Gastroesophageal sphincter (tissue), 4 donors: ENCODE measurements around the gene AFAP1. TPM values are rescaled to one million over a fixed set of nuclear protein-coding genes. Genes with fewer than 3 reads are reported as not detected.

Experiments used
- ATAC-seq: fragments of 150-250 bp; one replicate; pipeline ENCODE4 v1.9.1; 2016; ENCODE audit warnings: mild to moderate bottlenecking, moderate library complexity
- H3K27ac ChIP-seq, 4 donors: fragments of 200-600 bp; sonication (generic) in 3 of 4; 1 replicate in 3 of 4; 2 replicates in 1 of 4; pipeline ENCODE4 v1.5.1; 2016 to 2019
- H3K27me3 ChIP-seq: fragments of 200-600 bp; sonication (generic); one replicate; pipeline ENCODE4 v1.5.1; 2019
- H3K36me3 ChIP-seq, 2 donors: fragments of 200-600 bp; sonication (generic); one replicate each; pipeline ENCODE4 v1.5.1; 2019; ENCODE audit warnings: control low read depth in 1 of 2
- H3K4me1 ChIP-seq, 3 donors: fragments of 200-600 bp; sonication (generic); 1 replicate in 2 of 3; 2 replicates in 1 of 3; pipeline ENCODE4 v1.5.1; 2016 to 2019; ENCODE audit warnings: control low read depth in 2 of 3
- H3K4me3 ChIP-seq, 2 donors: fragments of 200-600 bp; sonication (generic); one replicate each; pipeline ENCODE4 v1.5.1; 2019; ENCODE audit warnings: mild to moderate bottlenecking in 1 of 2, moderate library complexity in 1 of 2
- H3K9me3 ChIP-seq, 3 donors: fragments of 200-600 bp; sonication (generic); one replicate each; pipeline ENCODE4 v1.5.1; 2017 to 2019; ENCODE audit warnings: control low read depth in 2 of 3
- EP300 ChIP-seq: sonication (generic); formaldehyde crosslinking; IDR thresholded peaks from one replicate; pipeline ENCODE4 v1.6.1; 2017; ENCODE audit warnings: antibody characterized with exemption, mild to moderate bottlenecking
- POLR2A ChIP-seq, 2 donors: fragments of 450-650 bp; IDR thresholded peaks; one replicate each; pipeline ENCODE4 v1.6.1; 2017; ENCODE audit warnings: antibody characterized with exemption in 2 of 2, mild to moderate bottlenecking in 2 of 2, moderate library complexity in 1 of 2
- POLR2AphosphoS5 ChIP-seq: sonication (generic); formaldehyde crosslinking; IDR thresholded peaks from one replicate; pipeline ENCODE4 v1.6.1; 2017; ENCODE audit warnings: antibody characterized with exemption
- WGBS, 2 donors: methylation state at CpG; one replicate each; pipeline ENCODE4 v1.1.5; 2018; ENCODE audit warnings: low coverage in 1 of 2; 5-methylcytosine and 5-hydroxymethylcytosine counted together
- total RNA-seq, 4 donors: library from RNA; depleted of rRNA; stranded (reverse); fragments of >200 nt; gene quantifications; one replicate each; pipeline ENCODE4 v1.1.0, GENCODE V29; 2016
- TF ChIP-seq, protein P1 (sequence below), 4 experiments: fragments of 200-600 bp in 2 of 4; fragments of 450-650 bp in 2 of 4; sonication (generic) in 1 of 4; IDR thresholded peaks; one replicate each; pipeline ENCODE4 v1.5.1; 2017 to 2019; ENCODE audit warnings: antibody characterized with exemption in 4 of 4, mild to moderate bottlenecking in 2 of 4, moderate library complexity in 2 of 4

Gene AFAP1
- total RNA-seq, 4 donors from 2014 or later = 32.0 to 79.7 (median 48.1) TPM

DNA sequence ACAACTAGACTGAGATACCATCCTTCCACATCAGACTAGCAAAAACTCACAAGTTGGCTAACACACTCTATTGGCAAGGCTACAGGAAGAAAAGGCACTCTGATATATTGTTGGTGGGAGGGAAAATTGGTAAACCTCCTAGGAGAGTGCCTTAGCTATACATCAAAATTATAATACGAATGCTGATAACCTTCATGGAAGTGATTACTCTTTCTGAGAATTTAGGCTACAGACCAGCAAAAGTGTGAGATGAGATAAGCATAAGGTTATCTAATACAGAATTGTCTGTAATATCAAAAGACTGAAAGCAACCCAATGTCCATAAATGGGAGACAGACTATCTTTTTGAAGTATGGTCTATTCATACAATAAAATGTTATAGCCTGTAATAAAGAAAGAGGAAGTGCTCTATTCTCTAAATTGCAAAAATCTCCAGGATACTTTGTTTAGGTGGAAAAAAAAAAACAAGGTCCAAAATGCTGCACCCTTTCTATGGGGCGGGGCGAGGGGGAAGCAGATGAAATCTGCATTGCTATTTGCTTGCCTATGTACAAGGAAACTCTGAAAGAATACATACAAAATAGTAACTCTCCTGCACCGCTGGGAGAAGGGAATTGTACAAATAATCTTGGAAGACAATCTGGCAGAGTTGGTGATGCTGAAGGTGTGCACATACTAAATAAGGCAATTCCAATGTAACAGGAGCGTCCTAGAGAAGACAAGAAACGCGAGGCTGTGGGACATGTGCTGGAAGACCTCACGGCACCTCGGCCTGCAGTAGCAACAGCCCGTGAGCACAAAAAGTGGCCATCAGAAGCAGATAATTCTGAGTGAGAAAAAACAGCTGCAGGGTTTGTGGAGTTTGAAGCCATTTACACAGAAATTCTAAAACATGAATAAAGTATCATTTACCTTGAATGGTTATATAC lies 109.7 kb downstream of the AFAP1 start:
- Histone ChIP-seq H3K27me3 (no peaks in the 10 kb centered on the region), H3K9me3 (no peaks in the 10 kb centered on the region), H3K27ac (peak overlapping the region; percentile 70 to 85 (median 84)), H3K4me3 (no peak overlapping the region), H3K36me3 (peaks cover 0 to 45% of the 10 kb centered on the region in 2 donors), H3K4me1 (peaks cover 3 to 64% (median 16%) of the 10 kb centered on the region in 3 donors)
- whole genome bisulfite sequencing, 2 donors = 45 to 49% methylated on average over 7 to 10 of the region's 10 CpGs
- ATAC-seq = no peak
- TF ChIP-seq, protein P1, sequence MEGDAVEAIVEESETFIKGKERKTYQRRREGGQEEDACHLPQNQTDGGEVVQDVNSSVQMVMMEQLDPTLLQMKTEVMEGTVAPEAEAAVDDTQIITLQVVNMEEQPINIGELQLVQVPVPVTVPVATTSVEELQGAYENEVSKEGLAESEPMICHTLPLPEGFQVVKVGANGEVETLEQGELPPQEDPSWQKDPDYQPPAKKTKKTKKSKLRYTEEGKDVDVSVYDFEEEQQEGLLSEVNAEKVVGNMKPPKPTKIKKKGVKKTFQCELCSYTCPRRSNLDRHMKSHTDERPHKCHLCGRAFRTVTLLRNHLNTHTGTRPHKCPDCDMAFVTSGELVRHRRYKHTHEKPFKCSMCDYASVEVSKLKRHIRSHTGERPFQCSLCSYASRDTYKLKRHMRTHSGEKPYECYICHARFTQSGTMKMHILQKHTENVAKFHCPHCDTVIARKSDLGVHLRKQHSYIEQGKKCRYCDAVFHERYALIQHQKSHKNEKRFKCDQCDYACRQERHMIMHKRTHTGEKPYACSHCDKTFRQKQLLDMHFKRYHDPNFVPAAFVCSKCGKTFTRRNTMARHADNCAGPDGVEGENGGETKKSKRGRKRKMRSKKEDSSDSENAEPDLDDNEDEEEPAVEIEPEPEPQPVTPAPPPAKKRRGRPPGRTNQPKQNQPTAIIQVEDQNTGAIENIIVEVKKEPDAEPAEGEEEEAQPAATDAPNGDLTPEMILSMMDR (IDR thresholded peaks at IDR 0.05) = no peak
- no peak for TF ChIP-seq EP300
- TF ChIP-seq POLR2AphosphoS5 = no peak
- no peak for TF ChIP-seq POLR2A (IDR thresholded peaks at IDR 0.05)

DNA sequence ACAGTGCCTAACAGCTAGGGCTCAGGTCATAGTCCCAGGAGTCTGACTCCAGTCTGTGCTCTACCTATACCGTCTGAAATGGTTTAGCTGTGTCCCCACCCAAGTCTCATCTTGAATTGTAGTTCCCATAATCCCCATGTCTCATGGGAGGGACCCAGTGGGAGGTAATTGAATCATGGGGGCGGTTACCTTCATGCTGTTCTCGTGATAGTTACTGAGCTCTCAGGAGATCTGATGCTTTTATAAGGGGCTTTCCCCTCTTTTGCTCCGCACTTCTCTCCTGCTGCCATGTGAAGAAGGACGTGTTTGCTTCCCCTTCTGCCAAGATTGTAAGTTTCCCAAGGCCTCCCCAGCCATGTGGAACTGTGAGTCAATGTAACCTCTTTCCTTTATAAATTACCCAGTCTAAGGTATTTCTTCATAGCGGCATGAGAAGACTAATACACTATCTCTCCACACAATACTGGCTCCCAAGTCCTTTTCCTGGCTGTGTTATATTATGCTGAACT lies 110.8 kb downstream of the AFAP1 start:
- ATAC-seq = no peak
- 61 to 90% methylated on average over 2 to 6 of the region's 6 CpGs for WGBS, 2 donors
- Histone ChIP-seq H3K27ac (peak overlapping the region; percentile 55 to 85 (median 76)), H3K27me3 (no peaks in the 10 kb centered on the region), H3K4me3 (no peak overlapping the region), H3K36me3 (peaks cover 0 to 38% of the 10 kb centered on the region in 2 donors), H3K9me3 (no peaks in the 10 kb centered on the region), H3K4me1 (peaks cover 5 to 75% (median 20%) of the 10 kb centered on the region in 3 donors)
- TF ChIP-seq POLR2AphosphoS5 (no peak), EP300 (no peak), POLR2A (IDR thresholded peaks at IDR 0.05) (no peak)
- TF ChIP-seq, protein P1 (IDR thresholded peaks at IDR 0.05) = no peak

DNA sequence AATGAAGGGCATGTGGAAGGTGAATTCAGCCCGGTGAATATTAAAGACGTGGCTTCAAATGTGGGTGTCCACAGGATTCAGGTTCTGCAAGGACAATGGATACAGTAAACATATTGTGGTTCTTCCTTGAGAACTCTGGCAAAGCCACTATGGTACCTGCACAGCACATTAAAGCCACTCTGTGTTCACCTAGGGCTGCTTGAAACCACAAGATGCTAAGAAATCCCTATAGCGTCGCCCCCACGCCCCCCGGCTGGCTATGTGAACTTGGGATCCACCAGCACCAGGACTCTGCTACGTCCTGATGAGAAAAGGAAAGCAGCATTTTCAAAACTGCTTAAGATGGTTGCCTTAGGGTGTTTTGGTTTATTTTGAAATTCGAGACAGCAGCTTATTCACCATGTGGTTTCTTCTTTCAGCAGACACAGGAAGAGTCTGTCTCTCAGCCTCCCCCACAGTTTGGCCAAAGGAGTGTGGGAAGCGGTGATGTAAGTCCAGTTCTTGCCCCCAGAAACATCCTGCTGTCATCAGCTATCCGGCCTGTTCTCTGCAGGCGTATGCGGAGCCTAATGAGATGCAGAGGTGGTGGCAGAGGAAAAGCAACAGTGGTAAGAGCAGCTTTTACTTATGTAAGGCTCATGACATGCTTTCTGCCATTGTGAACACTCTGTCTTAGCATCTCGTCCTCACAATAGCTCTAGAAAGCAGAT lies 111.5 kb downstream of the AFAP1 start:
- Histone ChIP-seq H3K27ac (peak overlapping the region; percentile 55 to 85 (median 76)), H3K4me1 (peaks cover 8 to 81% (median 26%) of the 10 kb centered on the region in 3 donors), H3K27me3 (no peaks in the 10 kb centered on the region), H3K9me3 (no peaks in the 10 kb centered on the region), H3K36me3 (peaks cover 0 to 38% of the 10 kb centered on the region in 2 donors), H3K4me3 (no peak overlapping the region)
- ATAC-seq = peak; percentile 83
- WGBS, 2 donors = 43 to 93% methylated on average over 2 to 6 of the region's 13 CpGs
- no peak for TF ChIP-seq EP300
- TF ChIP-seq, protein P1 (IDR thresholded peaks at IDR 0.05) = no peak
- peak; percentile 22 for TF ChIP-seq POLR2AphosphoS5
- TF ChIP-seq POLR2A (IDR thresholded peaks at IDR 0.05) = no peak

DNA sequence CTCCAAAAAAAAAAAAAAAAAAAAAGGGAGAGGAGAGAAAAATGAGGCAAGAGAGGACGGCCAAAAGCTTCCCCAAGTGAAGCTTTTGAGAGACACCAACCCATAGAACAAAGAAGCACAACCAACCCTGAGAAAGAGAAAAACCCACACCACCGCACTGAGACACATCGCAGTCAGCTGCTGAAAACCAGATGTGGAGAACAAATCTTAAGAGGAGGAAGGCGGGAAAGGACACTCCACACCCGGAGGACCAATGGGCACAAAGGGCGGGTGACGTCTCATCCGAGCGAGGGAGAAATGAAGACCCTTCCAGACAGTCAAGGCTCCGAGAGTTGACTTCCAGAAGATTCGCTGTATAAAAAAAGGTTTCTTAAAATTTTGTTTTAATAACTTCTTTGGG lies 112.1 kb downstream of the AFAP1 start:
- Histone ChIP-seq H3K9me3 (no peaks in the 10 kb centered on the region), H3K27ac (peak overlapping the region in 3 of 4 donors; percentile 70 to 85 (median 83)), H3K4me3 (no peak overlapping the region), H3K4me1 (peaks cover 8 to 87% (median 32%) of the 10 kb centered on the region in 3 donors), H3K36me3 (peaks cover 0 to 38% of the 10 kb centered on the region in 2 donors), H3K27me3 (no peaks in the 10 kb centered on the region)
- 72 to 95% methylated on average over 5 to 9 of the region's 11 CpGs for WGBS, 2 donors
- TF ChIP-seq POLR2AphosphoS5 = no peak
- no peak for TF ChIP-seq EP300
- TF ChIP-seq POLR2A (IDR thresholded peaks at IDR 0.05) = no peak
- TF ChIP-seq, protein P1 (IDR thresholded peaks at IDR 0.05) = no peak
- ATAC-seq = no peak
